GM12878 (cell line): ENCODE results near the gene SFXN2.

Experiments
- CHD4 ChIP-seq: fragments of 200-600 bp; sonication (generic); IDR thresholded peaks from 2 replicates; pipeline ENCODE4 v1.6.1; 2016; ENCODE audit warnings: mild to moderate bottlenecking
- CTCF ChIP-seq, 3 experiments: IDR thresholded peaks in 2 of 3; conservative IDR thresholded peaks in 1 of 3; 2 replicates each; pipeline ENCODE4 v1.5.1; 2011; ENCODE audit warnings: low read depth in 3 of 3, low read length in 3 of 3, mild to moderate bottlenecking in 3 of 3, control low read depth in 2 of 3, moderate library complexity in 2 of 3, inconsistent platforms in 1 of 3, mixed read lengths in 1 of 3; ENCODE audit not compliant: control insufficient read depth in 2 of 3, insufficient read depth in 1 of 3; ENCODE audit errors: extremely low read depth in 1 of 3
- ETV6 ChIP-seq, 2 experiments: fragments of 450-650 bp in 1 of 2; IDR thresholded peaks in 1 of 2; conservative IDR thresholded peaks in 1 of 2; 2 replicates each; pipeline ENCODE4 v1.6.1; 2014; ENCODE audit warnings: antibody characterized with exemption in 1 of 2, borderline replicate concordance in 1 of 2, low read depth in 1 of 2, mild to moderate bottlenecking in 1 of 2, moderate library complexity in 1 of 2
- POLR2A ChIP-seq: IDR thresholded peaks from 2 replicates; pipeline ENCODE4 v1.6.1; 2011; ENCODE audit warnings: low read depth, mild to moderate bottlenecking, low read length
- STAT1 ChIP-seq: fragments of 450-650 bp; conservative IDR thresholded peaks from 2 replicates; pipeline ENCODE4 v1.6.1; 2014; ENCODE audit warnings: antibody characterized with exemption, mild to moderate bottlenecking
- ZBED1 ChIP-seq: IDR thresholded peaks from 2 replicates; pipeline ENCODE4 v1.6.1; 2016; ENCODE audit warnings: borderline replicate concordance
- TF ChIP-seq, protein P1 (sequence below): fragments of 450-650 bp; IDR thresholded peaks from 2 replicates; pipeline ENCODE4 v1.6.1; 2017; ENCODE audit warnings: mild to moderate bottlenecking, moderate library complexity
- TF ChIP-seq, protein P2 (sequence below): fragments of 450-650 bp; conservative IDR thresholded peaks from 2 replicates; pipeline ENCODE4 v1.6.1; 2017; ENCODE audit warnings: mild to moderate bottlenecking, moderate library complexity

DNA sequence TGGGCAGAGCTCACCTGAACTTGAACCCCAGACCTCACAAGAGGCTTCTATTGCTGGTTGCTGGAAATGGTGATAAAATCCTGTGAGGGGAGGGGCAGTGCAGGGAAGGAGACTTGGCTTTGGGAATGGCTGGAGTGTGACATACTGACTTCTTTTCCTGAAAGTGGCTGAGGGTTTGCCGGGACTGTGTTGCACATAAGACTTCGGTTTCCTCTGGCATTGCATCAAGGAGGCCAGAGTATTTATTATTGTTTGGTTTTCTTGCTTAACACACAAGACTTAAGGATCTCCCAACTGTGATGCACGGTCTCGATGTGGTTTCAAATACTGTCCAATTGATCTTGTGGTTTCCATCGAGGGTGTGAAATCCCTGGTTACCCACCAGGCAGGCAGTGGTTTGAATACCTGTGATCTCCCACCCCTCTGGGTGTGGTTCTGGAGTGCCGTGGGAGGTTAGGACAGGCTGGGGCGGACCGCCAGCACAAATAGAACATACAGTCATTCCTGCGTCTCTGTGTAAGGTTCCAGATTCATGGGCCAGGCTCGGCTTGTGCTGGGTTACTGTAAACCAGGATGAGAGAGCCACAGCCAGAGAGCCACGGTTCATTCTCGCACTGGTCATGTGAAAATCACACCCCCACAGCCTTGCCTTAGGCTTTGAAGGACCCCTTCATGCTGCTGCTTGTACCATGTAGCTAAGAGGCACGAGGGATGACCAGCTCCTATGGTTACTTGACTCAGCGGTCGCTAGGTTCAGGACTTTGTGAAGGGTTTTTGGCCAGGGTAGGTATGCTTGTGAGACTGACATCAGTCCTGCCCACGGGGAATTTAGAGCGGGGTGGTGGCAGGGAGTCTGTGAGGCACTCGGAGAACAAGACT is 68.5 kb downstream of the SFXN2 start:
- no peak for TF ChIP-seq CTCF (IDR thresholded peaks at IDR 0.05 in 2 of 3, conservative IDR thresholded peaks at IDR 0.05 in 1 of 3; ENCODE audit: control insufficient read depth in 2 of 3, extremely low read depth in 1 of 3, insufficient read depth in 1 of 3, low read depth in 3 of 3, low read length in 3 of 3)
- no peak for TF ChIP-seq STAT1
- no peak for TF ChIP-seq ETV6 (conservative IDR thresholded peaks at IDR 0.05 in 1 of 2, IDR thresholded peaks at IDR 0.05 in 1 of 2; ENCODE audit: borderline replicate concordance in 1 of 2, low read depth in 1 of 2)
- TF ChIP-seq CHD4: no peak
- TF ChIP-seq, protein P1, sequence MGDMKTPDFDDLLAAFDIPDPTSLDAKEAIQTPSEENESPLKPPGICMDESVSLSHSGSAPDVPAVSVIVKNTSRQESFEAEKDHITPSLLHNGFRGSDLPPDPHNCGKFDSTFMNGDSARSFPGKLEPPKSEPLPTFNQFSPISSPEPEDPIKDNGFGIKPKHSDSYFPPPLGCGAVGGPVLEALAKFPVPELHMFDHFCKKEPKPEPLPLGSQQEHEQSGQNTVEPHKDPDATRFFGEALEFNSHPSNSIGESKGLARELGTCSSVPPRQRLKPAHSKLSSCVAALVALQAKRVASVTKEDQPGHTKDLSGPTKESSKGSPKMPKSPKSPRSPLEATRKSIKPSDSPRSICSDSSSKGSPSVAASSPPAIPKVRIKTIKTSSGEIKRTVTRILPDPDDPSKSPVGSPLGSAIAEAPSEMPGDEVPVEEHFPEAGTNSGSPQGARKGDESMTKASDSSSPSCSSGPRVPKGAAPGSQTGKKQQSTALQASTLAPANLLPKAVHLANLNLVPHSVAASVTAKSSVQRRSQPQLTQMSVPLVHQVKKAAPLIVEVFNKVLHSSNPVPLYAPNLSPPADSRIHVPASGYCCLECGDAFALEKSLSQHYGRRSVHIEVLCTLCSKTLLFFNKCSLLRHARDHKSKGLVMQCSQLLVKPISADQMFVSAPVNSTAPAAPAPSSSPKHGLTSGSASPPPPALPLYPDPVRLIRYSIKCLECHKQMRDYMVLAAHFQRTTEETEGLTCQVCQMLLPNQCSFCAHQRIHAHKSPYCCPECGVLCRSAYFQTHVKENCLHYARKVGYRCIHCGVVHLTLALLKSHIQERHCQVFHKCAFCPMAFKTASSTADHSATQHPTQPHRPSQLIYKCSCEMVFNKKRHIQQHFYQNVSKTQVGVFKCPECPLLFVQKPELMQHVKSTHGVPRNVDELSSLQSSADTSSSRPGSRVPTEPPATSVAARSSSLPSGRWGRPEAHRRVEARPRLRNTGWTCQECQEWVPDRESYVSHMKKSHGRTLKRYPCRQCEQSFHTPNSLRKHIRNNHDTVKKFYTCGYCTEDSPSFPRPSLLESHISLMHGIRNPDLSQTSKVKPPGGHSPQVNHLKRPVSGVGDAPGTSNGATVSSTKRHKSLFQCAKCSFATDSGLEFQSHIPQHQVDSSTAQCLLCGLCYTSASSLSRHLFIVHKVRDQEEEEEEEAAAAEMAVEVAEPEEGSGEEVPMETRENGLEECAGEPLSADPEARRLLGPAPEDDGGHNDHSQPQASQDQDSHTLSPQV: no peak
- no peak for TF ChIP-seq POLR2A
- TF ChIP-seq, protein P2, sequence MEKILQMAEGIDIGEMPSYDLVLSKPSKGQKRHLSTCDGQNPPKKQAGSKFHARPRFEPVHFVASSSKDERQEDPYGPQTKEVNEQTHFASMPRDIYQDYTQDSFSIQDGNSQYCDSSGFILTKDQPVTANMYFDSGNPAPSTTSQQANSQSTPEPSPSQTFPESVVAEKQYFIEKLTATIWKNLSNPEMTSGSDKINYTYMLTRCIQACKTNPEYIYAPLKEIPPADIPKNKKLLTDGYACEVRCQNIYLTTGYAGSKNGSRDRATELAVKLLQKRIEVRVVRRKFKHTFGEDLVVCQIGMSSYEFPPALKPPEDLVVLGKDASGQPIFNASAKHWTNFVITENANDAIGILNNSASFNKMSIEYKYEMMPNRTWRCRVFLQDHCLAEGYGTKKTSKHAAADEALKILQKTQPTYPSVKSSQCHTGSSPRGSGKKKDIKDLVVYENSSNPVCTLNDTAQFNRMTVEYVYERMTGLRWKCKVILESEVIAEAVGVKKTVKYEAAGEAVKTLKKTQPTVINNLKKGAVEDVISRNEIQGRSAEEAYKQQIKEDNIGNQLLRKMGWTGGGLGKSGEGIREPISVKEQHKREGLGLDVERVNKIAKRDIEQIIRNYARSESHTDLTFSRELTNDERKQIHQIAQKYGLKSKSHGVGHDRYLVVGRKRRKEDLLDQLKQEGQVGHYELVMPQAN: no peak
- no peak for TF ChIP-seq ZBED1
